Measurements from ENCODE around the gene OR5H1.

GRCh38 chr3:98108162-98108561, 22.4 kb upstream of the OR5H1 start:
- TF ChIP-seq POLR2A (IDR thresholded peaks at IDR 0.05; ENCODE audit: low read depth, low read length) = no peak
- TF ChIP-seq POLR2AphosphoS5 (IDR thresholded peaks at IDR 0.05; ENCODE audit: low read depth, low read length) = no peak

All from GM12892 (cell line).